OCI-LY7 (cell line): ENCODE results near the gene TMEM50B.

Experiments
- EZH2phosphoT487 ChIP-seq: fragments of 200-600 bp; sonication (generic); IDR thresholded peaks from 2 replicates; pipeline ENCODE4 v1.6.1; 2018; ENCODE audit warnings: low read depth, borderline replicate concordance, mild to moderate bottlenecking, mixed run types, antibody characterized with exemption, low read length, moderate library complexity, mixed read lengths
- TF ChIP-seq, protein P1 (sequence below): fragments of 200-600 bp; sonication (generic); conservative IDR thresholded peaks from 2 replicates; pipeline ENCODE4 v1.5.1; 2014; ENCODE audit warnings: mild to moderate bottlenecking, antibody characterized with exemption, low read length, moderate library complexity, mixed read lengths

DNA sequence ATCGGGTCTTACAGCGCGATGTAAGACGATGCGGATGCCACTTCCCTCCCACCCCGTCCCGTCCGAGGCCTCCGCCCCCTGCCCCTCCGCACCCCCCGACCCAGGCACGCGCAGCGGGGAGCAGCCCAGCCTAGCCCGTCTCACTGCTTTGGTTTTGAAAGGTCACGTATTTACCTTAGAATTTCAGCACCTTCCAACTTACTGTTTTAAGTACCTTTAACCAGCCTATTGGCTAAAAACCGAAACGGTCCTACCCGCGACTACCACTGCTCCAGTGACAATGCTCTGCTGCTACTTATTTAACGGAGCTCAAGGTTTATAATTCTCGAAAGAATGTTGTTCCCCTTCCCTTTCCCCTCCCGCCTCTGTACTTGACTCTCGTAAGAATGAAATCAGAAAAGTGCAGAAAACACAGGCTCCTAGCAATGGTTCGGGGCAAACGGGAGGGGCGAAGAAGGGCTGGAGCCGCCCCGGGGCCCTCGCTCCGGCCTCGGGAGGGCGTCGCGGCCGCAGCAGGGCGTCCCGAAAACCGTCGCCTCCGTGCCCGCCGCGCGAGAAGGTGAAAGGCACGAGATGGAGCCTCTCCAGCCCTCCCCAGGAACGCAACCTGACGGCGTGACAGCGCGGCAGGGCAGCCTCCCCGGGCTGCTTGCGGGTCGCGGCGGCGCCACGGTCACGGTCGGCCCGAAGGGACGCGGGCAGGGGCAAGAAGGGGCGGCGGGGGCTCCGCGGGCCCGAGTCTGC lies 667 bp downstream of the TMEM50B start:
- TF ChIP-seq, protein P1, sequence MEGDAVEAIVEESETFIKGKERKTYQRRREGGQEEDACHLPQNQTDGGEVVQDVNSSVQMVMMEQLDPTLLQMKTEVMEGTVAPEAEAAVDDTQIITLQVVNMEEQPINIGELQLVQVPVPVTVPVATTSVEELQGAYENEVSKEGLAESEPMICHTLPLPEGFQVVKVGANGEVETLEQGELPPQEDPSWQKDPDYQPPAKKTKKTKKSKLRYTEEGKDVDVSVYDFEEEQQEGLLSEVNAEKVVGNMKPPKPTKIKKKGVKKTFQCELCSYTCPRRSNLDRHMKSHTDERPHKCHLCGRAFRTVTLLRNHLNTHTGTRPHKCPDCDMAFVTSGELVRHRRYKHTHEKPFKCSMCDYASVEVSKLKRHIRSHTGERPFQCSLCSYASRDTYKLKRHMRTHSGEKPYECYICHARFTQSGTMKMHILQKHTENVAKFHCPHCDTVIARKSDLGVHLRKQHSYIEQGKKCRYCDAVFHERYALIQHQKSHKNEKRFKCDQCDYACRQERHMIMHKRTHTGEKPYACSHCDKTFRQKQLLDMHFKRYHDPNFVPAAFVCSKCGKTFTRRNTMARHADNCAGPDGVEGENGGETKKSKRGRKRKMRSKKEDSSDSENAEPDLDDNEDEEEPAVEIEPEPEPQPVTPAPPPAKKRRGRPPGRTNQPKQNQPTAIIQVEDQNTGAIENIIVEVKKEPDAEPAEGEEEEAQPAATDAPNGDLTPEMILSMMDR: peak; percentile 53
- TF ChIP-seq EZH2phosphoT487: no peak
